ENCODE measurements around the gene XDH.

The XDH gene

GRCh38 chr2:31402388-31402787 is 12.2 kb downstream of the XDH start:
- DNase-seq (ENCODE audit: low read depth) = no peak

GRCh38 chr2:31401580-31401979 is 13.0 kb downstream of the XDH start:
- peak; percentile 97 for DNase-seq (ENCODE audit: low read depth)

DNA sequence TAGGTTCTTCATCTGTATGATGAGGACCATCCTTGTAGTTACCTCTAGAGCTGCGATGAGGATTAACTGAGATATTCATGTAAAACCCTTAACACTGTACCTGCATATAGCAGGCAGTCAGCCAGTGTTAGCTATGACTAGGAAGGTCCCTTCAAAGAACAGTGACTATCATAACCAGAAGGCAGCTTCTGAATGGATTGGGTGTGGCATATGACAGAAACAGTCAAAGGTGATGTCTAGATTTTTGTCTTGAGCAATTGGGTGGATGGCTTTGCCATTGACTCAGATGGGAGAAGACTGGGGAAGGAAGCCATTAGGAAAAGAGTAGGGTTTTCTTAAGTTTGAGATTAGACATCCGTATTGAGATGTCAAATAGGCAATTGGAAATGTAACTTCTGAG is 15.7 kb downstream of the XDH start:
- DNase-seq (ENCODE audit: low read depth) = no peak

DNA sequence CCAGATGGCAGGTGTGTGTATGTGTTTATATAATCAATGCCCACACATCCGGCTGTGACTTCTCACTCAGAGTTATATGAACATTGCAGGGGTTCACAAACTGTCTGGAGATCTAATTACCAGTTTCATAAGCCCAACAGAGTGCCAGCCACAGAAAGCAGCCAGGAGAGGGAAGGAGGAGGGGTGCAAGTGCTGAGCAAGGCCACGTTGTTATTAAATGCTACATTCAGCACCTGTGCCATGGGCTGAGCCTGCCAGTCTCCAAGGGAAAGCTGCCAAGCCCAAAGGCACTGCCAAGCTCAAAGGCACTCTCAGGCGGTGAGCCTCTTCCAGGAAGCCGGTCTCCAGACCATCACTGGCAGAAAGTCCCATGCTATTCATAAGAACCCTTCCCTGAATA is 17.4 kb downstream of the XDH start:
- no peak for DNase-seq (ENCODE audit: low read depth)

- no peak for DNase-seq (ENCODE audit: low read depth)
Observed at GRCh38 chr2:31390324-31390723, 24.2 kb downstream of the XDH start.

GRCh38 chr2:31388736-31389135 is 25.8 kb downstream of the XDH start:
- no peak for DNase-seq (ENCODE audit: low read depth)

GRCh38 chr2:31387850-31388249 is 26.7 kb downstream of the XDH start:
- DNase-seq (ENCODE audit: low read depth) = no peak

DNA sequence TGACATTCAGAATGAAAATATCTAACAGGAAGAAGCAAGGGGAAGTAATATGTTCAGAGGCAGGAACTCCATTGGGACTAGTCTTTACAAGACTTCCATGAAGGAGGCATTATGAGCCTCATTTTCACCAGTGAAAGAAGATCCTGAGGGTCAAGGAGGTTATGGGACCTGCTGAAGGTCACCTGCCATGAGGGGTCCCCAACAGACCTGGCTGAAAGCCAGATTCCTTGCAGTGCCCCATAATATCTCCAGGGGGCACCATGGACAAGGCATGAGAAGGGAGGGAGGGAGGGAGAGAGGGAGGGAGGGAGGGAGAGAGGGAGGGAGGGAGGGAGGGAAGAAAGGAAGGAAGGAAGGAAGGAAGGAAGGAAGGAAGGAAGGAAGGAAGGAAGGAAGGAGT is 27.9 kb downstream of the XDH start:
- DNase-seq (ENCODE audit: low read depth) = no peak

GRCh38 chr2:31386172-31386571 is 28.4 kb downstream of the XDH start:
- no peak for DNase-seq (ENCODE audit: low read depth)

- peak; percentile 96 for DNase-seq (ENCODE audit: low read depth)
Observed at GRCh38 chr2:31384771-31385276, 29.7 kb downstream of the XDH start.

DNA sequence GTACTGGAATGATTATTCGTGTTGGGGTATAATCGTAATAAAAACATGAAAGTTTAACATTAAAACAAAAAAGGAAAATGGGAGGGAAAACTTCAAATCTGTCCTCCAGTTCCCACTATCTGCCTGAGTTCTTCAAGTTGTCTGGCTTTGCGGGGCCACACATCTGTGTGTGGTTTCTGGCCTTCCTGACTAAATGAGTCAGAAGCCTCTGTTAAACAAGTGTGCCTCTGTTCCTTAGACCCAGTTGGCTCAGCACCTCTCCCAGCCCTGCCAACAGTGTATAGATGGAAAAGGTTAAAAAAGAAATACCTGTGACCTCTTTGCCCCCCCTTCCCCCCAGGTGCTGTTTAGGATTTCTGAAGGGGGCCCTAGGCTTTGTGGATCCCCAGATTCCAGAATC is 30.2 kb downstream of the XDH start:
- peak; percentile 95 for DNase-seq (ENCODE audit: low read depth)

- DNase-seq (ENCODE audit: low read depth) = peak; percentile 43
Observed at GRCh38 chr2:31383471-31384153, 30.9 kb downstream of the XDH start.

DNA sequence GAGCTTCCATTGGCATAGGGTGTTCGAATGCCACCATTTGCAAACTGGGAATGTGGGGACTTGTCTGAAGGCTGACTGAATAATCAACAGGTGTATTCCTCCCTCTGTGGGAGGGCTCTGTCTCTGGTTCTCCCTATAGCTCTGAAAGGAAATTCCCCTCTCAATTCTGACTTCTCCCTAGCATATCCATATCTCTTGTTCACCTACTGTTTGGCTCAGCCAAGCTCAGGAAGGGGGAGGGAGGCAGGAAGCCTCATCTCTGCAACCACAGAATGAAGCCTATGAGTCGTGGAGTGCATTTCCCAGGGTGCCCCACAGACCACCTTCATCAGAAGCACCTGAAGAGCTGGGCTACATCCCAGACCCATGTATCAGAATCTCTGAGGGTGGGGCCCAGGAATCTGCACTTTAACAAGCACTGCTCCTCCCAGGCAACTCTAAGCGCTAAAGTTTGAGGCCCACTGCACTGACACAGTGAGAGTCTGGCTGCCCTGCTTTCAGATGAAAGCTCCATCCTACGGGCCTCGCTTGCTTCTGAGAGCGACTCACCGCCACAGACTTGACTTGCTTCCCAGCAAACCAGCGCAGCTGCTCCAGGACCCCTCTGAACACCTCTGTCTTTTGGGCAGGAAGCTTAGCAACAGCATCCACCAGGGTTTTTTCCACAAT is 32.0 kb downstream of the XDH start:
- DNase-seq (ENCODE audit: low read depth) = peak; percentile 34

DNA sequence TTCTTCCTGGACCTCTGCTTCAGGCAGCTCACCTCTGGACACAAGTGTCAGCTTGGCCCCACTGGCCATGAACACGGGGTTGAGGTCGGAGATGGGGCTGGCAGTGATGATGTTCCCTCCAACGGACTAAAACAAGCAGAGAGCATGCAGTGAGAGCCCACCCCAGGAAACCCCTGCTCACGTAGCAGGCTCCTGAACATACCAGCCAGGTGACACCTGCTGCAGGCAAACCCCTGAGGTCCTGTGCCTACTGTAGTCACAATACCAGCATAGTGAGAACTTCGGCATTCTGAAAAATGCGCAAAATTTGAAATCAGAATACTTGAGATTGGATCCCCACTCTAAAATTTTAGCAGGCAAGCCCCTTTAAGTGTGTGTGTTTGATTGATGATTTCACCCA is 32.9 kb downstream of the XDH start:
- DNase-seq (ENCODE audit: low read depth) = no peak

DNA sequence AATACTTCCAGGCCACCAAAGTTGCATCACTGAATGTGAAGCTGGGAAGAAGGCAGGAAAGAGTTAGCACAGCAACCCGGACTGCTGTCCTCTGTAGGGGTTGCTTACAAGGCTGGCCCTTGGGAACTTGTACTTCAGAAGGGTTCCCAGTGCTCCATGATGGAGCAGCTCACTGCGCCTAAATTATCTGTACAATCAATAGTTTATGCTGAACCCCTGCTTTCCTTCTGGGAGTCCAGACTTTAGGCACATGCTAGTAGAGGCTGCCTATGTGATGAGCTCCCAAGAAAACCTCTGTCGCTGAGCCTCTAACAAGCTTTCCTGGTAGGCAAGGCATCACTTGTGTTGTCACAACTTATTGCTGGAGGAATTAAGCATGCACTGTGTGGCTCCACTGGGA is 34.3 kb downstream of the XDH start:
- DNase-seq (ENCODE audit: low read depth) = no peak

DNA sequence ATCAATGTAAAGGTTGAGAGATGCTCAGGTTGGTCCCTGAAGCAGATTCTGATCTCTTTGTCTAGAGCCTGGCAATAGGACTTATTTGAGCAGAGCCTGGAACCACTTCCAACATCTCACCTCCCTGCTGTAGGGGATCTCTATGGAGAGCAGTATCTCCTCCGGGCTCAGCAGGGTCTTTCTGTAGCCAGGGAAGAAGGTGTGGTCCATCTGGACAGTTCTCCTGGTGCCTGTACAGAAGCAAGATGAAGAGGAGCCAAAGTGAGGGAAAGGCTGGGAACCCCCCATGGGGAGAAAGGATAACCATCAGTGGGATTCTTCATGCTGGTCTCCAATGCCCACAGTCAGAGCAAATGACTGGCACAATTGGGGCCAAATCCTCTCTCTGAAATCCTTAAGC is 34.8 kb downstream of the XDH start:
- no peak for DNase-seq (ENCODE audit: low read depth)

- DNase-seq (ENCODE audit: low read depth) = no peak
Observed at GRCh38 chr2:31378791-31379501, 35.6 kb downstream of the XDH start.

DNA sequence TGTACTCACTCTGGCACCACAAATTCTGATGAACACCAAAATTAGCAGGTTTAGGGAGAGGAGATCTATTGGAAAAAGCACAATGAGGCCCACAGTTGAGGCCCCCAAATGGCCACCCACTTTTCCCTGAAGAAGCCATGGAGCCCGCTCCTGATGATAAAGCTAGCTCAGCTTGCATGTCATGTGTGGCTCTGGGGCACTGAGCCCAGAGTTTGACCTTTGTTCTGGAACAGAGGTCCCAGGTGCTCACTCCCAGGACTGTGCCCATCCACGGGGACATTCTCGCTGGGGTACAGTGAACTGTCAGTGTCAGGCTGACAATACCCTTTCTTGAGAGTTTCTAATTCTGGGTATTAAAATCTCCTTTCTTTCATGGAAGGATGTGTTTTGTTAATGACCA is 36.2 kb downstream of the XDH start:
- no peak for DNase-seq (ENCODE audit: low read depth)

GRCh38 chr2:31373127-31373526 is 41.4 kb downstream of the XDH start:
- DNase-seq (ENCODE audit: low read depth) = no peak

DNA sequence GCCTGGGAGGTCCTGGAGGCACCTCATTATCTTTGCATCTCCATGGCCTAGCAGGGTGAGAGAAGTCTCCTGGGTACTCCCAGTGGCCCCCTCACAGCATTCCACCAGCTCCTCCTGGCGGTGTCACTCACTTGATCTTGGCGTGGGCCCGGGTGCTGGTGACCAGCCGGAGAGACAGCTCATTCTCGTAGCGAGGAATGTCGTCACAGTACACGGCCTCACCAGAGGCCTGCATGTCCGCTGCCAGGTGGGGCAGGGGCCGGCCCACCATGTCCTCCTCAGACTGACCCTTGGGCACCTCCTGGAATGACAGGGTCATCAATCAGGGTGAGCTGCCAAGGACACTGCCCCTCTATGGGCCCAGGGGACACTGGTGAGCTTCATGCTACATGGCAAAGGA is 42.4 kb downstream of the XDH start:
- no peak for DNase-seq (ENCODE audit: low read depth)

DNA sequence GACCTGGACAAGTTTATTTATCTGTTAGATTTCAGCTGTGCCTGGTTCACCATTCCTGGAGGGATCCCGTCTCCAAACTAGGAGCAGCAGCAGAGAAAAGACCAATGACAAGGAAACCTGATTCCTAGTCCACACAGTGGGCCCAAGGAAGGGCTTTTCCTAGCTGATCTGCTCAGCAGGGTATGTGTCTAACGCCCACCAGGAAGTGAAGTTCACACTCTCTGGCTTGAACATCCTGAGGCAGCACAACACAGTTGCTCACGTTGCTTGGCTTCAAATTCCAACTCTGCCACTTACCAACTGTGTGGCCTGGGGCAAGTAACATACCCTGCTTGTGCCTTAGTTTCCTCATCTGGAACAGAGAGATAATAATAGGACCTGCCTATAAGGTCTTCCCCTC is 42.9 kb downstream of the XDH start:
- no peak for DNase-seq (ENCODE audit: low read depth)

DNA sequence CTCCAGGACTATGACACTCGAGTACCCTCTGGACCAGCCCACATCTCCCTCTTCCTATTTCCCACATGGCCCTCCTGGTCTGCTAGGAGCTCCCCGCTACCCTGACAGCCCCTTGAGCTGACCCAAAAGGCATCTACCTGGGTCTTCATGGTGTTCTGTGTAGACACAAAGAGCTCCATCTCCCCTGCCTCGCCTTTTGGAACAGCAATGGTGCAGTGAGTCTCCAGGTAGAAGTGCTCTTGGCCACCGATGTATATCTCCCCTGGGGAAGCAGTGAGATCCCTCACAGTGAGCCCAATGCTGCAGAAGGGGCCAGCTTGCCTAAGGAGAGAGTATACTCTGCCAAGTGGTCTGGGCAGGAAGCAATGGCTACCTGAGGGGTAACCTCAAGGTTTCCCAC is 47.8 kb downstream of the XDH start:
- DNase-seq (ENCODE audit: low read depth) = no peak

- DNase-seq (ENCODE audit: low read depth) = no peak
Observed at GRCh38 chr2:31365834-31366505, 48.6 kb downstream of the XDH start.

All from iris pigment epithelial cell (primary cell).